ENCODE measurements around the gene AKR1C8.
"Not testable (repeated sequence)": the region's sequence is repeated elsewhere in the genome, so short reads cannot be mapped to it uniquely, and the experiment has no call there.

Gene AKR1C8

DNA sequence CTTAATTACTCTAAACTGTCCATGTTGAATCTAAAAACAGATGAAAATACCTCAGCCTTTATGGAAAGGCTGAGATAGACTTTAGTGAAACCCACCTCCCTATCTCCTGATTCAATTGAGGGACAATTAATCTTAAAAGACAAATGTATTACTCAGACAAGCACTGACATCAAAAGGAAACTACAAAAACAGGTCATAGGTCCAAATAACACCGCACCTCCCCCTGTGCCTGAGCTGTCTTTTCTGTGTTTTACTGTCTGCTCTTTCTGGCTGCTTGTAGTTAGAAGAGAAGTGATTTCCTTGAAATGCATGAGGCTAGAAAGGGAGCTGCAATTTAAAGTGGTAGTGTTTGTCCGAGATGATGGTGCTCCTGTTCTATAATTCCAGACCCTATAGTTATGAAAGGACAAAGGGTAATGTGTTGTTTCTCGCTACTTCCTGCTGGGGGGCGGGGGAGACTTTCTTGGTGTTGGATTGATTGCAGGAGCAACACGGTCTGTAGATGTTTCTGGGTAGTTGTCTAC, 16.0 kb downstream of the AKR1C8 start:
- no peak for DNase-seq (ENCODE audit: low read depth)

DNA sequence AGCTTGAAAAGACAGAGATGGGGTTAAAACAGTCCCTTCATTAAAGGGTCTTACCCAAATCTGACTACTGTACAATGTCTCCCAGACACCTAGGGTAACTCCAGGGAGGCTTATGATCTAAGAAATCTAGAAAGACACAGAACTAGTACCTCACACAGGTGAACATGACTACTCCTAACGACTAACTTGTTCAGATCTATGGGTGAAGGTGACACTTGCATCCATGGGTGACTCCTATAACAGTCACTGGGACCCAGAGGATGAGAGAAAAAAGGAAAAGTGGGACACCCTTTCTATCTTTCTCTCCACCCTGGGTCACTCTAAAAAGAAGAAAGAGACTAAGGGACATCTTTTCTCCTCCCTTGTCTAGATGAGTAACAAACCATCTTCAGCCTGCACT, 19.2 kb downstream of the AKR1C8 start:
- DNase-seq (ENCODE audit: low read depth) = no peak

DNA sequence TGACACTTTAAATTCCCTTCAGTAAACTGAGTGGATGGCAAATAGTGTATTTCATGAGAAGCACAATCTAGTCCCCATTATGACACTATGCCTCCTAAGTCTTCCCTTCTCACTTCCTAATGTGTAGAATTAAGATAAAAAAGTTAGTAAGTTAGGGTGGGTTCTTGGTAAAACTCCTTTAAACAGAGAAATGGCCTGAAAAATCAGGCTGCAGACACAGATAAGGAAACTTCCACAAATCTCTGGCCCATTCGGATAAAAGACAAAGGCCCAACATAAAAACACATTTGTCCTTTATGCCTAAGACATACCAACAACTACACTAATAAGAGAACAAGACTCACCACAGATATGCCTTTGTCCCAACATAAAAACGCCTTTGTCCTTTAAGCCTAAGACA, 21.5 kb downstream of the AKR1C8 start:
- DNase-seq (ENCODE audit: low read depth) = no peak

DNA sequence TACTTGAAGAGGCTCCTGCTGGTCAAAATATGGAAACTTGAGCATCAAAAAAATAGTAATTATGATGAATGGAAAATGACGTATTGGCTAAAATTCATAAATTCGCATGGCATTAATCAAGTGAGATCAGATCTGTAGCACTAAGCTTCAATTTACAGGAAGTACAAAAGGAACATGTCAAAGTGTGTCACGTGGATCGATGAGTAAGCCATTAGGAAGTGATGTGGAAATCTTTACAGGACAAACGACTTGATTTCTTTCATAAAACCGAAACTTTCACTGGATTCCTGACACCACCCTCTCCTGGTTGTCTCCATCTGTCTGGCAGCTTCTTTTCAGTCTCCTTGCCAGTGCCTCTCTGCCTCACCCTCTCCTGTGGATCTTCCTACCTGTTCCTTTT, 25.8 kb downstream of the AKR1C8 start:
- no peak for DNase-seq (ENCODE audit: low read depth)

DNA sequence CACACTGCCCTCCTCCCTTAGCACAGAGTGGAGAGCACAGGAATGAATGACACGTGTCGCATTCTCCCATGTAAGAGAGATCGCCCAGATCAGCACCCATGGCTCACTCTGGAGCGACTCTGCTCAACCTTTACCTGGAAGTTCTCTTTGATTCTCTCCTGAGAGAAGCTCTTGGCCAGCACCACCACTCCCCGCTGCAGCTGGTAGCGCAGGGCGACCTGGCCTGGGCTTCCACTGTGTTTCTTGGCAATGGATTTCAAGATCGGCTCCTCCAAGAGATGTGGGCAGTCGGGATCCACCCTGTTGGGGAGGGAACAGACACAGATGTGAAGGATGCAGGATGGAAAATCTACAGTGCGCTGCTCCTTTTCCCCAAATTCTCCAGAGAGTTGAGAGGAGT, 27.4 kb downstream of the AKR1C8 start:
- DNase-seq (ENCODE audit: low read depth) = no peak

DNA sequence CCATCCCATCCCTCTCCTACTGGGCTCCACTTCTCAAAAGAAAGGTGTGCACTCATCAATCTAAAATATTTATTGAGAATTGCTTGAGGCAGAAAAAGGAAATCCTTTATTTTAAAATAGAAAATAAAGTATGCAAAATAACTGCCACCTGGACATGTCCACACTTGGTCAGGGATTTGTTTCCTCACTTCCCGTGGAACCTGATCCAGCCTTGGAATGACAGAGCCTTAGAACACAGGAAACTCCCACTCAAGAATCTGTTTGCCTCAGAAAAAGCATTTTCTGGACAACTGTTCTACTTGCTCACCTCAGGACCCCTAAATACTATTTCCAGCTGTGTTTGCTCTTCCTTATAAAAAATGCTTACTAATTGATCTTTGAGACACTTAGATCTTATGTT, 29.0 kb downstream of the AKR1C8 start:
- DNase-seq (ENCODE audit: low read depth) = no peak

DNA sequence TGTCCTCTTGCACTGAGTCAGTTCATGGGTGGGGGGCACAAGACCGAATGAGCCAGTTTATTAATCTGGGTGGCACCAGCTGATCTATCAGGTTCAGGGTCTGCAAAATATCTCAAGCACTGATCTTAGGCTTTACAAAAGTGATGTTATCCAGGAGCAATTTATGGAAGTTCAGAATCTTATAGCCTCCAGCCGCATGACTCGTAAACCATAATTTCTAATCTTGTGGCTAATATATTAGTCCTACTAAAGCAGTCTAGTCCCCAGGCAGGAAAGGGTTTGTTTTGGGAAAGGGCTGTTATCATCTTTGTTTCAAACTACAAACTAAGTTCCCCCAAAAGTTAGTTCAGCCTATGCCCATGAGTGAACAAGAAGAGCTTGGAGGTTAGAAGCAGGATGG, 33.9 kb downstream of the AKR1C8 start:
- DNase-seq (ENCODE audit: low read depth) = no peak

DNA sequence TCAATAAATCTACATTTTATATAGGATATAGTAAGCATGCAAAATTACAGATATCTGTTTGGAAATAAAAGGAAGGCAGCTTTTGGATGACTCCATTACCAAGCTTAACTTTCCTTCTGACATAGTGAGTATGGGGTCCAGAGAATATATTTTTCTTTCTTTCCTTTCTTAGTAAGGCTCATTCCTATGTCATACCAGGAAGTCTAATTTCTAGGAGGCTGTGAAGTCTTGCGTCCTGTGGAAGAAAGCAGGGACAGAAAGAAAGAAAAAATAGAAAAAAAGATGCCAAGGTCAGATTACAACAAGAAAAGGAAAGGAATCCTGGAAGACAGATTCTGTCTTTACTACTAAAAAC, 36.3 kb downstream of the AKR1C8 start:
- DNase-seq (ENCODE audit: low read depth) = no peak

DNA sequence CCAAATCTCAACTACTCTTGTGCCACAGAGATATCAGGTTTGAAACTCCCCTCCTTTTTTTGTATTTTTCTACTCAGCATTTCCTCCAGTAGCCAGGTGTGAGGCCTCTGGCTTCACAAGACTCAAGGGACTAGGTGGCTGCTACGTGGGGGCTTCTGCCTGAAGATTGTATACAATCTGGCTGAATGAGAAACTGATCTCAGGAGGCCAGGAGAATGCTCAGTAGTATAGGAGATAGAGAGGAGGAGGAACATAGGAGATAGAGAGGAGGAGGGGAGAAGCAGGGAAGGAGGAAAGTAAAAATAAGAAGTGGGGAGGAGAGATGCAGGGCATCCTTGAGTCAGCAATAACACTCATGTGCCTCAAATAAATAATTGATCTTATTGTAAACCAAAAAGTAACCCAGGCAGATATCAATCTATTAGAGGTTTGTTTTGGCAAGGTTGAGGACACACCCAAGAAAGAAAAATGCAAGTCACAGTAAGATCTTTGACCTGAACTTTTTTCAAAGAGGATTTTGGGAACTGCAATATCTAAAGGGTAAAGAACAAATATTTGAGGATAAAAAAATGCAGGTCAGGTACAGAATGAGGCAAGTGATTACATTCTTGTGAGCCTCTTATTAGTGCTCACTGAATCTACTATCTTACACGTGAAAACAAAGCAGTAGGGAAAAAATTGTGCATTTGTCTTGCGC, 36.8 kb downstream of the AKR1C8 start:
- no peak for DNase-seq (ENCODE audit: low read depth)

DNA sequence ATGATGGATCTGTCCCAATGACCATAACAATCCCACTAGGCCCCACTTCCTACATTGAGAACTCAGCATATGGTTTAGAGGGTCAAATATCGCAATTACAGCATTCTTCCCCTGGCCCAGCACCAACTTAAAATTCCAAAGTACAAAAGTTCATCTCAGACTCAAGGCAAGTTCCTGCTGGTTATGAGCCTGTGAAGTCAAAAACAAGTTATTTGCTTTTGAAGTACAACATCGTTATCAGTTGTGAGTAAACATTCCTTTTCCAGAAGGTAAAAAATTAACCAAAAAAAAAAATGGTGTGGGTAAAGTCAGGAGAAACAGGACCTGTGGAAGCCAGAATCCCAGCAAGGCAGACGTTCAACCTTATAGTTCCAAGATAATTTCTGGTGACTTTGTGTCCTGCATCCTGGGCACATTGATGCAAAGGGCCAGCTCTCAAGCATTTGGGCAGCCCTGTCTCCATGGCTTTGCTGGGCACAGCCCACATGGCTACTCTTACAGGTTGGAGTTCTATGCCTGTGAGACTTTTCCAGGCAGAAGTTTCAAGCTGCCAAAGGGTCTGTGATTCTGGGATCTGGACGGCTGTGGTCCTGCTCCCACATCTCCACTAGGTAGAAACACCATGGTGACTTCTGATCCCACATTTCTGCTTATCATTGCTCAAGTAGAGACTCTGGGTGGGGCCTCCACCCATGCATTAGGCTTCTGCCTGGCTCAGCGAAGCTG, 37.5 kb downstream of the AKR1C8 start:
- no peak for DNase-seq (ENCODE audit: low read depth)

DNA sequence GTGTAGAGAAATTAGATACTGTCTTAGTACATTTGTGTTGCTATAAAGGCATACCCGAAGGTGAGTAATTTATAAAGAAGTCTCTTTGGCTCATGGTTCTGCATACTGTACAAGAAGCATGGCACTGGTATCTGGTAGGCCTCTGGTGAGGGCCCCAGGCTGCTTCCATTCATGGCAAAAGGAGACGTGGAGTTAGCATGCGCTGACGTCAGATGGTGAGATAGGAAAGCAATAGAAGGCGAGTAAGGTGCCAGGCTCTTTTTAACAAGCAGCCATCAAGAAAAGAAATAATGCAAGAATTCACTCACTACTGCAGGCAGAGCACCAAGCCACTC, 38.1 kb downstream of the AKR1C8 start:
- no peak for DNase-seq (ENCODE audit: low read depth)

DNA sequence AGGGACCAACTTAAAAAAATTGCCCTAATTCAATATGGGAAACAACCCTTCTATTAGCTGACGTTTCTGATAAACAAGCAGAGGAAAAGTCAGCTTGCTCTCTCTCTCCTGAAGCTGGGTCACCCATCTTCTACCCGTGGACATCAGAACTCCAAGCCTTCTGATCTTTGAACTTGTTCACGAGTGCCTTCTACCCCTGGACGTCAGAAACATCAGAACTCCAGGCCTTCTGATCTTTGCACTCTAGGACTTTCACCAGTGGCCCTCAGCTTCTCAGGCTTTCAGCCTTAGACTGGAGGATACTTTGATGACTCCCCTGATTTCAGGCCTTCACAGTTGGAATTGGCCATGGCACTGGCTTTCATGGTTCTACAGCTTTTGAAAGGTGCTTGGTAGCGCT, 41.8 kb downstream of the AKR1C8 start:
- DNase-seq (ENCODE audit: low read depth) = no peak

DNA sequence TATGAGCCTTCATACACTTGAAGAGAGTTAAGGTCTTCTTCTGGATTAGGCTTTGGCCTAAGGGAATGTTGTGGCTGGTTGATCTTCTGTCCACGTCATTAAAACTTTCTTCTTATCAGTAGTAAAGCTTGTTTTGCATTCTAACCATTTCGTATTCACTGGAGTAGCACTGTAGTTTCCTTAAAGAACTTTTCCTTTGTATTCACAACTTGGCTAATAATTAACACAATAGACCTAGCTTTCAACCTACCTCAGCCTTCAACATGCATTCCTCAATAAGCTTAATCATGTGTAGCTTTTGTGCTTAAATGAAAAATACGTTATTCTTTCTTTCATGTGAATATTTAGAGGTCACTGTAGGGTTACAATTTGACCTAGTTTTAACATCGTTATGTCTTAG, 42.8 kb downstream of the AKR1C8 start:
- DNase-seq (ENCODE audit: low read depth) = no peak

DNA sequence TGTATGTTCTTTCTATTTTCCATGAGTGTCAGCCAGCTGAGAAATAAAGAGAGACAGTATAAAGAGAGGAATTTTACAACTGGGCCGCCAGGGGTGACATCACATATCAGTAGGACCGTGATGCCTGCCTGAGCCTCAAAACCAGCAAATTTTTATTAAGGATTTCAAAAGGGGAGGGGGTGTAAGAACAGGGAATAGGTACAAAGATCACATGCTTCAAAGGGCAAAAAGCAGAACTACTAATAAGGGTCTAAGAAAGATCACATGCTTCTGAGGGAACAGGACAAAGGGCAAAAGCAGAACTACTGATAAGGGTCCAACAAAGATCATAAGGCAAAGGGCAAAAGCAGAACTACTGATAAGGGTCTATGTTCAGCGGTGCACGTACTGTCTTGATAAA, 47.3 kb downstream of the AKR1C8 start:
- DNase-seq (ENCODE audit: low read depth) = not testable (repeated sequence)

DNA sequence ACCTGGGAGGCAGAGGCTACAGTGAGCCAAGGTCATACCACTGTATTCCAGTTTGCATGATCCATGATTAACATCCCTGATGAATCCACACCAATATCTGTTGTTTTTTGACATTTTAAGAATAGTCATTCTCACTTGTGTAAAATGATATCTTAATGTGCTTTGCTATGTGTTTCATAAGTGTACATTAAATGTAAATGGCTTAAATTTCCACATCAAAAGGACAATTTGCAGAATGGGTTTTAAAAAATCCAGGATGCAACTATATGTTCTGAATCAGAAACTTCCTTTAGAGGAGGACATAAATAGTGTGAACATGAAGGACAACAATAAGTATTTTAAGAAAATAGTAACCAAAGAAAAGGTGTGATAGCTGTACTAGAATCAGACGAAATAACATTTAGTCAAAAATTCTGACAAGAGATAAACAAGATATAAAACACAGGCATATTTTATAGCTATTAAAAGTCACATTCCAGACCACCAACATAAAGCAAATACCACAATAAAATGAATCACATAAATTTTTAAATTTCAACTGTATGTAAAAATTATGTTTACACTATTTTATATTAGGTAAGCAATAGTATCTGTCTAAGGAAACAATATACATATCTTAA, 48.4 kb downstream of the AKR1C8 start:
- no peak for DNase-seq (ENCODE audit: low read depth)

DNA sequence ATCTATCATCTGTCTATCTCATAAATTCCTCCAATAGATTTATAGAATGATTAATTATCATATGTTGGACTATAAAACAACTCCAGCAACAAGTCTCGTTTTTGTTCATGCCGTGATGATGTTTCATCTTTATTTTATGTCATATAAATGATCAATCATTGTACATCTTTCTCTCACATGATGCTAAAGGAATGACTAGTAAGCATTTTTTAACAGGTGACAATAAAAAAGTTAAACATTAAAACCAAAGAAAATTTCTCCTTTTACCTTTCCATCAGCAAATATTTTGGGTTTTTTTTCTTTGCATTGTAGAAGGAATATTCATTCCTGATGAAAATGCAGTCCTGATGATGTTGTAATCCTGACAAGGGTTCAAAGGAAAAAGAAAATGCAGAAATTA, 49.4 kb downstream of the AKR1C8 start:
- DNase-seq (ENCODE audit: low read depth) = no peak

DNA sequence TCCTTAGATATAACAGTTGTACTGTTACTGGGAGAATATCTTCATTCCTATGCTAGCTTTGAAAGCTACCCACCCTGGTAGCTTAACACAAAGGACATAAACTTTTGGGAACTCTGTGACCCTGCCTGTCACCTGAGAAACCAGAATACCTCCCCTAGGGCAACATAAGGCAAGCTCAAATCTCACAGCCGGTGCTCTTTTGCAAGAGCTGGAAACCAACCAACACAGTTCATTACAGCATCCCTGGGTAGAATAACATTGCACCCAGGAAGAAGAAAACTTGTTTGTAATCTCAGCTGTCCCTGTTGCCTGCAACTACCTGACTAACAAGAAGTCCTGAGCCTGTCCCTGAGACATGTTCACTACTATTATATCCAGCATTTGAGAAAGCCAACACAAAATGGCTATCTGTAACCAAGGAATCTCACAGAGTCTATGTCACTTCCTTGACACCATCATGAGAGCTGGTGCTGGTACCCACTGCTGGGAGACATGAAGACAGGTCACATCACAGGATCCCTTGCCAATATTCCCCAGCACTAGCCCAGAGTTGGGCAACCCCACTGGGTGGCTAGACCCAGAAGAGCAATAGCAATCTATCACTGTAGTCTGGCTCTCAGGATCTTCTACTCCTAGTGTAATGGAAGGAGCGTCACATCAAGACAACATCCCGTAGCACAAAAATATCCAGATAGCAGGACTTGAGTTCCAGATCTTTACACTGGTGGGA, 59.5 kb downstream of the AKR1C8 start:
- no peak for DNase-seq (ENCODE audit: low read depth)

DNA sequence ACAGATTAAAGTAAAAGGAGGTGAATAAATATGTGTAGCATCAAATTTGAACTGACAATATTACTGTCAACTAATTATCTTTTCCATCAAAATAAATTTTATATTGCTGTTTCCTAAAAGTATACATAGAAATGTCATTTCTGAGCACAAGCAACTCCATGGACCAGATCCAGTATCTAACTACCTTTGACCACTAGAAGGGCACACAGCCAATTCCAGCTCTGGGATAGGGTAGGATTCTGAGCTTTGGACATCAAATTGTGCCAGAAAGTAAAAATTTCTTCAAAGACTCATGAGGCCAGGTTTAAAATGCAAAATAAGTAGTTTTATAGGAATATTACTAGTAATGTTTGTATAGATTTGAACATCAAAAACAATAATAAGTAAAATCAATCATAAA, 61.1 kb downstream of the AKR1C8 start:
- no peak for DNase-seq (ENCODE audit: low read depth)

DNA sequence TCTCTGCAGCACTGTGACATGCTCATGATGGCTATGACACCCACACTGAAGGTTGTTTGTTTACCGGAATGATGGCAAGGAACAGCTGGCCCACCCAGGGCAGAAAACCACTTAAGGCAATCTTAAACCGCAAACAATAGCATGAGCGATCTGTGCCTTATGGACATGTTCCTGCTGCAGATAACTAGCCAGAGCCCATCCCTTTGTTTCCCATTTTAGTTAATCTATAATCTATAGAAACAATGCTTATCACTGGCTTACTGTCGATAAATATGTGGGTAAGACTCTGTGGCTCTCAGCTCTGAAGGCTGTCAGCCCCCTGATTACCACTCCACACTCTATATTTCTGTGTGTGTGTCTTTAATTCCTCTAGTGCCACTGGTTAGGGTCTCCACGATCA, 65.0 kb downstream of the AKR1C8 start:
- not testable (repeated sequence) for DNase-seq (ENCODE audit: low read depth)

DNA sequence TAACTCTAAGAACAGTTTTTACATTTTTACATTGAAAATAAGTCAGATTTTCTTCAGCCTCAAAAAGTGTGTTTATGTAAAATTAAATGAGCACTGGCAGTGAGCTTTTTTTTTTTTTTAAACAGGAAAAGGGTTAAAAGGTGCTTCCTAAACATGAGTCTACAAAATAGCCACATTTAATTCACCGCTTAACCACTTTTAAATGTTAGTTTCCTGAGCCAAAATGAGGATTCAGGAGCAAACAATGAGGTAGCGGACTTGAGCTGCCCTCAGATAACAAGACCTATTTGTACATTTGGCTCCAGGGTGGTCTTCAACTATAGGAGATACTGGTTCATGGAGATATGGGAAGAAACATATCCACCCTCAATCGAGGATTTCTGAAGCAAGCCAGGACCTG, 67.9 kb downstream of the AKR1C8 start:
- DNase-seq (ENCODE audit: low read depth) = no peak

DNA sequence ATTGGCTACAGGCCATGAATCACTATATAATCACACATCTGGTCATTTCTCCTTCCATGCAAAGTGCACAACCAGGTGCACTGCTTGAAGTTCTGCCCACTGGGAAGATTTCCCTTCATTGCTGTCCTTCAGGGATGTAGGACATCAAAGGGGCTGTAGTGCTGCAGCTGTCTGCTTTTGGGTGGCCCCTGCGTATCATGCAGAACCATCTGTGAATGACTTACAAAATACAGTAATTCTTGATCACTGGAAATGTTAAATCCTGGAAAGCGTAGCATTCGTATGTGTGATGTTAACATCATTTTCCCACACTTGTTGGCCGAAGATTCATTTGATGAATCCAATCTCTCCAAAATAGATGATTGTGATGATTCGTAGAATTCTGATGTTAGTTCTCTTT, 68.3 kb downstream of the AKR1C8 start:
- DNase-seq (ENCODE audit: low read depth) = no peak

DNA sequence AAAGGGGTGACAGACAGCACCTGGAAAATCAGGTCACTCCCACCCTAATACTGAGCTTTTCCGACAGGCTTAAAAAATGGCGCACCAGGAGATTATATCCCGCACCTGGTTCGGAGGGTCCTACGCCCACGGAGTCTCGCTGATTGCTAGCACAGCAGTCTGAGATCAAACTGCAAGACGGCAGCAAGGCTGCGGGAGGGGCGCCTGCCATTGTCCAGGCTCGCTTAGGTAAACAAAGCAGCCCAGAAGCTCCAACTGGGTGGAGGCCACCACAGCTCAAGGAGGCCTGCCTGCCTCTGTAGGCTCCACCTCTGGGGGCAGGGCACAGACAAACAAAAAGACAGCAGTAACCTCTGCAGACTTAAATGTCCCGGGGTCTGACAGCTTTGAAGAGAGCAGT, 75.1 kb downstream of the AKR1C8 start:
- not testable (repeated sequence) for DNase-seq (ENCODE audit: low read depth)
